CD4-positive, alpha-beta T cell treated with Interleukin-1 beta for 1 hour (primary cell): Measurements from ENCODE around the gene TRAF3.
"Not testable (repeated sequence)": the region's sequence is repeated elsewhere in the genome, so short reads cannot be mapped to it uniquely, and the experiment has no call there.

ENCODE experiments used
- DNase-seq, 2 donors: peaks; one replicate each; pipeline ENCODE4 v3.0.0-alpha.2; 2020 to 2022

Gene TRAF3

GRCh38 chr14:102926840-102927239, 149.6 kb downstream of the TRAF3 start:
- DNase-seq = not testable (repeated sequence)

- no peak for DNase-seq
Observed at GRCh38 chr14:102927346-102927877, 150.2 kb downstream of the TRAF3 start.

- DNase-seq = no peak
Observed at GRCh38 chr14:102927878-102928411, 150.7 kb downstream of the TRAF3 start.

- DNase-seq = peak; percentile 83 to 86
Observed at GRCh38 chr14:102928412-102929240, 151.4 kb downstream of the TRAF3 start.

- DNase-seq = no peak
Observed at GRCh38 chr14:102929241-102930137, 152.2 kb downstream of the TRAF3 start.

GRCh38 chr14:102930138-102930752, 153.0 kb downstream of the TRAF3 start:
- no peak for DNase-seq

GRCh38 chr14:102930753-102931579, 153.7 kb downstream of the TRAF3 start:
- DNase-seq = no peak

GRCh38 chr14:102931580-102932285, 154.5 kb downstream of the TRAF3 start:
- DNase-seq = no peak

GRCh38 chr14:102932484-102933248, 155.4 kb downstream of the TRAF3 start:
- DNase-seq = no peak

GRCh38 chr14:102933618-102934231, 156.5 kb downstream of the TRAF3 start:
- DNase-seq = no peak

GRCh38 chr14:102935756-102936155, 158.5 kb downstream of the TRAF3 start:
- DNase-seq = no peak

GRCh38 chr14:102937331-102938175, 160.3 kb downstream of the TRAF3 start:
- no peak for DNase-seq

GRCh38 chr14:102938191-102938590, 160.9 kb downstream of the TRAF3 start:
- DNase-seq = no peak

- no peak for DNase-seq
Observed at GRCh38 chr14:102939329-102939728, 162.1 kb downstream of the TRAF3 start.

- DNase-seq = no peak
Observed at GRCh38 chr14:102939820-102940561, 162.7 kb downstream of the TRAF3 start.

- no peak for DNase-seq
Observed at GRCh38 chr14:102940729-102941362, 163.6 kb downstream of the TRAF3 start.

- DNase-seq = no peak
Observed at GRCh38 chr14:102941419-102942011, 164.3 kb downstream of the TRAF3 start.
